Activated CD8-positive, alpha-beta memory T cell treated with anti-CD3 and anti-CD28 coated beads for 36 hours (primary cell): Measurements from ENCODE around the gene GANAB. TPM values are rescaled to one million over a fixed set of nuclear protein-coding genes. Genes with fewer than 3 reads are reported as not detected.
"Not testable (repeated sequence)": the region's sequence is repeated elsewhere in the genome, so short reads cannot be mapped to it uniquely, and the experiment has no call there.

Experiments
- CTCF ChIA-PET: fragments of 350-600 bp; sonication (Branson Sonifier 250); formaldehyde crosslinking; loops from one replicate; lab custom pipeline; 2021; ENCODE audit warnings: antibody characterized with exemption; lab: Charles Lee
- POLR2A ChIA-PET: fragments of 350-600 bp; sonication (Branson Sonifier 250); formaldehyde crosslinking; loops from one replicate; lab custom pipeline; 2021; ENCODE audit warnings: antibody characterized with exemption; lab: Charles Lee
- total RNA-seq, 2 experiments: library from RNA; stranded (reverse); gene quantifications; one replicate each; pipeline ENCODE4 v1.2.3, GENCODE V29; 2021

The GANAB gene
- total RNA-seq: 100 to 1,000 TPM; 214 to 215 TPM

DNA sequence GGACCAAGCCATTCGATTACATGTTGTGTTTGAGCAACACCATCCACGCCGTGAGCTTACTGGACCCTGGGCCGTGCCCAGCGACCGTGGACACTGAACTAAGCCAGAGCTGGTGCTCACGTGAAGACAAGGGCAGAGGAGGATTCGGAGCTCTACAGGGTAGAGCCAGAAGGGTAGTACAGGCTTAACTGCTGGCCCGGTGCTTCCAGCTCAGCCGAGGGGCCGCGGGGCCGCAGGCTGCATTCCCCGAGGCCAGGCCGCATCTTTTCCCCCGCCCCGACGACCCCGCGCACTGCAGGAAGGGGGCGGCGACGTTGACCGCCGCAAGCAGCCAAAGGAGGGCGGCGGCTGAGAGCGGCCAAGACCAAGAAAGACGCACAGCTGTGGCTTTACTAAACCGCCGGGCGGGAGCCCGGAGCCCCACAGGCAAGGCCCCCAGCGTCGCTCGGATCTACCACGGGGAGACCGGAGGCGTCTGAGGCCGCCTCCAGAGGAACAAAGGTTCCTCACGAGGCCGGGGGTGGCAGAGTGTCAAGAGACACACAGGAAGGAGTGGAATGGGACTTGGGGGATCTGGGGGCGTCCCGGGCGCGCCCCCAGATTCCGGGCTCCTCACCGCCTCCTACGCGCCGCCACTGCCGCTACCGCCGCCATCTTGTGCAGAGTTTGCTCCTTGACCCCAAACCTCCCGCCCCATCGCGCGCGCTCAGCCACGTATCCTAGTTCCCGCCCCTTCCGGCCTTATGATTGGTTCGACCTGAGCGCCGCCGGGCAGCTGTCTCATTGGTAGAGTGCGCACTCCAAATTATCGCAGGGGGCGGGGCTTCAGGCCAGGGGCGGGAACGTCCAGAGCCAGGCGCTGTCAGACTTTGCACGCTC, at the start of gene GANAB:
Gene GANAB, minus strand, starts transcription at position 668 of the 879 bp plus-strand sequence. Its CDS starts 14 bp downstream, at position 654.
- ChIA-PET CTCF (interaction anchor here (0.8 to 3.2 kb wide), 7 partner anchors 11 to 221 kb away, joined by 3 to 9 read pairs (median 3); partner anchors contain the start of genes C11orf98, CSKMT, EML3 and TUT1), POLR2A (interaction anchor here (0.5 to 5.1 kb wide), 11 partner anchors 11 to 141 kb away, joined by 3 to 45 read pairs (median 4); partner anchors contain the start of genes B3GAT3, C11orf98, CSKMT and LBHD1)

- CTCF ChIA-PET: interaction anchor here (0.5 to 2.6 kb wide), 18 partner anchors 9 to 302 kb away, joined by 3 to 20 read pairs (median 4); partner anchors contain the start of genes B3GAT3, BSCL2, EEF1G and GNG3
Measured at GRCh38 chr11:62694455-62695167, 48.2 kb upstream of the GANAB start.

DNA sequence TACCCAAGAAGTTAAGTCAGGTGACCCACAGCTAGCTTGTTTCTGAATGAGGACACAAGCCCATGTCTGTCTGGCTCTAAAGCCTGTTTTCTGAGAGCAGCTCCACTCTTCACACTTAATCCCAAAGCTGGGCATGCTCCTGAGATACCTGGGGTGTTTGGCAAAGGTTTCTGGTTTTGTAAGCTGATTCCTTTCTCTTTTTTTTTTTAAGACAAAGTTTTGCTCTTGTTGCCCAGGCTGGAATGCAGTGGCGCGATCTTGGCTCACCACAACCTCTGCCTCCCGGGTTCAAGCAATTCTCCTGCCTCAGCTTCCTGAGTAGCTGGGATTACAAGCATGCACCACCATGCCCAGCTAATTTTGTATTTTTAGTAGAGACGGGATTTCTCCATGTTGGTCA, 47.2 kb upstream of the GANAB start:
- CTCF ChIA-PET: interaction anchor here (0.6 to 2.6 kb wide), 8 partner anchors 8 to 133 kb away, joined by 3 to 20 read pairs (median 4); partner anchors contain the start of genes B3GAT3, BSCL2, GNG3 and UQCC3
- POLR2A ChIA-PET: not testable (repeated sequence)

More at GRCh38 chr11:62694455-62695167, 48.2 kb upstream of the GANAB start:
- POLR2A ChIA-PET: interaction anchor here (0.7 kb wide), 1 partner anchor 103 kb away, joined by 3 read pairs; no protein-coding TSS in a partner anchor

DNA sequence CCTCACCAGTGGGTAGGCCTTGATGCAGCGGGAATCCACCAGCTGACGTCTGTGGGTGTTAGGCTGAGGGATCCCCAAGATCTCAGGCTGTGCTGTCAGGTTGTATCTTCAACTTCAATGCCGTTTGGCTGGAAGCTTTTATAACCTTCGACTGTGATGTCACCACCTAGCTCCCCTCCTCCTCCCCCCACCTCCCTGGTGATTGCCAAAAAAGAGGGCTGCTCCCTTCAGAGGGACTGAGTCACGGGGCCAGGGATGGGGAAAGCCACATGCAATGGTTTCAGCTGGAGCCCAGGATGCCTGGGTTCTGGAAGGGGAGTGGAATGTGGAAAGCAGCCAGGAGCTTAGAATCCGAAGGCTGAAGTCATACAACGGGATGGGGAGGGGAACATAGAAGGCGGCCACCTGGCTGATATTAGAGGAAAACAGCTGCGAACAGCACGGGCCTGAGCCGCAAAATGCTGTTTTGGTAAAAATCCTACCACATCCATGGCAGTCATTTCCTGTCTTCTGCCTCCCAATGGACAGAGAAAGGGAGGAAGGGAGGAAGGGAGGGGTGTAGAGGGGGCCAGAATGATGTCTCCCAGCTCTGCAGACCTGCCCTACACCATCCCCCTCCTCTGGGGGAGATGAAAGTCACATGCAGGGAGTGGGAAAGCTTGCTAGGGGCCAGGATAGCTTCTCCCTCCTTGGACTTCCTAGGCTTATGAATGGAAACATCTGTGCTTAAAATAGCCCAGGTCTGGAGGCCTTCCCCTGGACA, 43.2 kb upstream of the GANAB start, which contains the start of gene LRRN4CL:
Gene LRRN4CL, minus strand, starts transcription at position 110 of the 763 bp plus-strand sequence. CDS start 1,022 bp downstream, outside the sequence.
- POLR2A ChIA-PET: interaction anchor here (1.2 kb wide), 1 partner anchor 25 kb away, joined by 4 read pairs; the partner anchor contains the start of genes C11orf98 and CSKMT
- CTCF ChIA-PET: interaction anchor here (1.5 kb wide), 1 partner anchor 265 kb away, joined by 4 read pairs; no protein-coding TSS in a partner anchor

- CTCF ChIA-PET: no interaction called here
Measured at GRCh38 chr11:62688491-62688890, 42.1 kb upstream of the GANAB start.

GRCh38 chr11:62687508-62688396, 41.3 kb upstream of the GANAB start:
- ChIA-PET POLR2A (interaction anchor here (0.6 kb wide), 2 partner anchors 81 to 96 kb away, joined by 3 read pairs; no protein-coding TSS in a partner anchor), CTCF (no interaction called here)

More at GRCh38 chr11:62688491-62688890, 42.1 kb upstream of the GANAB start:
- POLR2A ChIA-PET: no interaction called here

- CTCF ChIA-PET: no interaction called here
- POLR2A ChIA-PET: no interaction called here
Measured at GRCh38 chr11:62682518-62682917, 36.1 kb upstream of the GANAB start.

GRCh38 chr11:62680825-62681240, 34.4 kb upstream of the GANAB start:
- CTCF ChIA-PET: interaction anchor here (0.6 to 2.0 kb wide), 12 partner anchors 9 to 256 kb away, joined by 3 to 8 read pairs (median 5); partner anchors contain the start of gene LBHD1
- POLR2A ChIA-PET: interaction anchor here (0.5 to 3.0 kb wide), 5 partner anchors 9 to 114 kb away, joined by 3 to 15 read pairs (median 4); partner anchors contain the start of genes C11orf98, CSKMT, LBHD1 and UQCC3

DNA sequence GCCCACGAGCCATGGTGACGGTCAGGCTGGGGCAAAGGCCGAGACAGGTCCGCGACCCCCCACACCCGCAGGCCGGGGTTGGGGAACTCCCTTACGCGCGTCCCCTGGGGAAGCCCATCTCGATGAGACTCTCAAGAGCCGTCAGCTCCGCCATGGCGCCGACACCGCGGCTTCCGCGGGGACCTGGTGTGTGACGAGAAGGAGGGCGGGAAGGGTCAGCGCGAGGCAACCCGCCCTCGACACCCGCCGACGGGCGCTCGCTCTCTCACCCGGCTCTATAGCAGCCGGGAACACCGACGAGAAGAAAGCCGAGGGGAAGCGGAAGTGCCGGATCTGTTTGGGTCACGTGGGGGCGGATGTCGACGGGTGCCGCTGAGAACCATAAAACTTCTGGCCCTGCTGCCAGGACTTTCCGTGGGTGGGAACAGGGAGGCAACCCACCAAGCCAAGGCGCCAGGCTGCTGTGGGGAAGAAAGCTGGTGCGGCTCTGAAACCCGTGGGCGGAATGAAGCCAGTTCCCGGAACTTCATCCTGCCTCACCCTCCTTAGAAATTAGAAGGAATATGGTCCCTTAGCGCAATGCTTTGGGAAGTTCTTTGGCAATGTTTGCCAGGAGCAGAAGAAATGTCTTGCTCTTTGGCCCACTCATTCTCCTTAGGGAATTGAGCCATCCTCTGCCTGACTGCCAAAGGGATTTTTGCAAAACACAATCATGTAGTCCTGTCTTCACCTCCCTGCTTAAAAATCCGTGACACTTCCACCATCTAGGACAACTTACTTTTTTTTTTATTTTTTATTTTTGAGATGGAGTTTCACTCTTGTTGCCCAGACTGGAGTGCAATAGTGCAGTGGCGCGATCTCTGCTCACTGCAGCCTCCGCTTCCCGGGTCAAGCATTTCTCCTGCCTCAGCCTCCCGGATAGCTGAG, 32.6 kb upstream of the GANAB start, which contains the start of gene UBXN1:
Gene UBXN1, minus strand, starts transcription at position 304 of the 927 bp plus-strand sequence. Its CDS starts 150 bp downstream, at position 154.
- ChIA-PET POLR2A (interaction anchor here (1.1 to 3.0 kb wide), 3 partner anchors 8 to 57 kb away, joined by 5 to 15 read pairs (median 6); partner anchors contain the start of genes B3GAT3, C11orf98, CSKMT and LBHD1), CTCF (interaction anchor here (0.6 to 1.2 kb wide), 4 partner anchors 13 to 121 kb away, joined by 4 to 6 read pairs (median 4); partner anchors contain the start of genes C11orf98 and CSKMT)

GRCh38 chr11:62678433-62678769, 32.0 kb upstream of the GANAB start:
- ChIA-PET CTCF (interaction anchor here (1.1 kb wide), 1 partner anchor 13 kb away, joined by 4 read pairs; the partner anchor contains the start of genes C11orf98 and CSKMT), POLR2A (interaction anchor here (1.8 kb wide), 1 partner anchor 14 kb away, joined by 5 read pairs; the partner anchor contains the start of genes C11orf98 and CSKMT)

DNA sequence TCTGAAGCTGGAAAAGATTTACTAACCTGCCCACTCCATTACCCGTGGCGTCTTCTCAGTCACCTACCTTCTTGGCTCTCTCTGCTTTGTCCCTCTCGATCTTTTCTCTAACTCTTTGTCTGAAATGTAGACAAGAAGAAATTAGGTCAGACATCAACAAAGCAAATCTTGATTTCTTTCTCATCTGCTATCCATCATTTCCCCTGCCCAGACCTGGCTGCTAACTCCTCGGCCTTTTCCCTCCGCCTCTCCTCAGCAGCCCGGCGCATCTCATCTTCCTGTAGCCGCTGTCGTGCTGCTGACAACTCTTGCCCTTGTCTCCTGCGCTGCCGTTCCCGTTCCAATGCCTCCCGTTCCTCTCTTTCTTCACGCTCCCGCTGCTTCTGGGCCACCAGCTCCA, 31.3 kb upstream of the GANAB start:
- POLR2A ChIA-PET: no interaction called here
- CTCF ChIA-PET: interaction anchor here (1.7 kb wide), 1 partner anchor 16 kb away, joined by 5 read pairs; no protein-coding TSS in a partner anchor

DNA sequence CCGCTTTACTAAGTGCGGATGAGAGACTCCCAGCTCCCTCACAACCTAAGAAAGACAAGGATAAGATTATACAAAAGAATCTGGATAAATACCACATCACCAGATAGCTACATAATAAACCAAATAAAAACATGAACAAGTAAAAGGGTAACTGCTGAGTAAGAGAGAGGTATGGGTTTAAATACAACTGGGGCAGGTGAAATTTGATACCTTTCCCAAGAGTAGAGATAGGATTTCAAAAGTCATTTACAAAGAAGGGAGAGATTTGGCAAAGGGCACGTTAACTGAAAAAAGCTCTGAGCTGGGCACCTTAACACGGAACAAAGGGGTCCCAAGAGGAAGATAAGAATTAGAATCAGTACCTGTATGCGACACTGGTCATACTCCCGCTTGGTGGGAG, 30.7 kb upstream of the GANAB start:
- ChIA-PET CTCF (interaction anchor here (0.9 to 1.7 kb wide), 3 partner anchors 17 to 111 kb away, joined by 3 to 5 read pairs (median 3); no protein-coding TSS in a partner anchor), POLR2A (interaction anchor here (0.7 to 2.2 kb wide), 2 partner anchors 12 to 77 kb away, joined by 3 to 8 read pairs; partner anchors contain the start of genes C11orf98, CSKMT and ZBTB3)

DNA sequence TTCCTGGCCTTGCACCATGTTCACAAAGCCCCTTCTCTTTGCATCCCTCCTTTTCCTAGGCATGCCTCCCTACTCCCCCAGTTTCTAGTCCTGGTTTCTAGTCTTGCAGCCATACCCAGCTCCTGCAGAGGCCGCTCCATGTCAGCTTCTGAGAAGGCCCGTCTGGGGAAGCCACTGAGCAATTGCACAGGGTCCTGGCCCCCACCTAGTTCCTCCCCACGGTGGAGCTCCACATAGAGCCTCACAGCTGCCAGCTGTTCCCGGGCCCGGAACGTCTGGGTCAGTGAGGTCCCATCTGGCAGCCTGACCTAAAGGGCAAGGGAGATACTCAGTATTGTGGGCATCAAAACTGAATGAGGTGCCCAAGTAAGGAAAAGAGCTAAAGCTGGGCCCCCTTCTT, 30.3 kb upstream of the GANAB start:
- CTCF ChIA-PET: interaction anchor here (0.5 to 1.7 kb wide), 4 partner anchors 17 to 111 kb away, joined by 3 to 5 read pairs (median 3); no protein-coding TSS in a partner anchor
- POLR2A ChIA-PET: interaction anchor here (0.7 to 2.2 kb wide), 2 partner anchors 12 to 77 kb away, joined by 3 to 8 read pairs; partner anchors contain the start of genes C11orf98, CSKMT and ZBTB3

- ChIA-PET CTCF (interaction anchor here (1.3 kb wide), 1 partner anchor 19 kb away, joined by 3 read pairs; no protein-coding TSS in a partner anchor), POLR2A (interaction anchor here (0.6 to 2.2 kb wide), 2 partner anchors 10 to 30 kb away, joined by 3 to 8 read pairs; partner anchors contain the start of genes C11orf98 and CSKMT)
Measured at GRCh38 chr11:62675415-62675814, 29.0 kb upstream of the GANAB start.

- CTCF ChIA-PET: interaction anchor here (0.7 to 1.6 kb wide), 8 partner anchors 8 to 271 kb away, joined by 3 to 4 read pairs (median 4); partner anchors contain the start of genes C11orf98 and CSKMT
- POLR2A ChIA-PET: interaction anchor here (0.6 to 2.1 kb wide), 4 partner anchors 8 to 167 kb away, joined by 3 to 7 read pairs (median 5); partner anchors contain the start of genes C11orf98, CSKMT and INTS5
Measured at GRCh38 chr11:62673196-62673525, 26.7 kb upstream of the GANAB start.
